Stimulated activated CD4-positive, alpha-beta T cell treated with anti-CD3 and anti-CD28 coated beads, Interleukin-12 subunit alpha, Interleukin-12 subunit beta, amount 100 ng/mL, for 48 hours (primary cell): ENCODE data around the gene WWOX.

Experiments used
- DNase-seq, 3 donors: peaks; one replicate each; pipeline ENCODE4 v3.0.0-alpha.2; 2020; ENCODE audit warnings: low read depth in 2 of 3, low spot score in 1 of 3

WWOX gene

GRCh38 chr16:78745108-78746019 is 645.9 kb downstream of the WWOX start:
- no peak for DNase-seq

DNA sequence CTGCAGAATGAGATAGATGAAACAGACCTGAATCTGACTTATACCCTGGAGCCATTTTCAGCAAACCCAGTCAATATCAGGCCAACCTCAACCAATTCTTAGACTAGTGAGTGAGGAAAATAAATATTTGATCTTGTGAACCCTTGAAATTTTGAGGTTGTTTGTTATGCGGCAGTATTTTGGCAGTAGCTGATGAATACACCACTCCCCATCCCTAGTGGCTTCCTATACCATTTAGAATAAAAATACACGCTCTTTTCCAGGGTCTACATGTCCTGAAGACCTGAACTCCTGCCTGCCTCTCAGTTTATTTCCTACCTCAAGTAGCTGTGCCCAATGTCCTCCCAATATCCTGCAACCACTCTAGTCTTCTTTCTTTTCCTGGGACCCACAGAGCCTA is 647.3 kb downstream of the WWOX start:
- DNase-seq: no peak

GRCh38 chr16:78748220-78748929 is 648.9 kb downstream of the WWOX start:
- no peak for DNase-seq

GRCh38 chr16:78749745-78750268 is 650.4 kb downstream of the WWOX start:
- DNase-seq: no peak

- DNase-seq: no peak
These were observed 651.2 kb downstream of the WWOX start for GRCh38 chr16:78750611-78751010.

DNA sequence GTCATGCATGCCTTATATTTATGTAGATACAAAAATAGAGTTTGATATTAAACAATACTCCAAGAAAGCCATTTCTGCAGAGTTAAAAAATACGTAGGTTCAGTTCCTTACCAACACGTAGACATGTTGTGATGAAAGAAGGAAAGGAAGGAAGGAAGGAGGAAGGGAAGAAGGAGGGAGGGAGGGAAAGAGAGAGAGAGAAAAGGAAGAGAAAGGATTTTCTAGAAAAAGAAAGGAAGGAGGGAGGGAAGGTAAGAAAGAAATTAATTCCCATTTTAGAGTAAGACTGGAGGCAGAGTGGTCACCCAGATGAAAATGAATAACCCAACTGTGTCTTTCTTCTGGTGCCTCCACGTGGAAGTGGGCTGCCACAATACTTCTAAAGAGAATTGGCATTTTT is 652.1 kb downstream of the WWOX start:
- no peak for DNase-seq

DNA sequence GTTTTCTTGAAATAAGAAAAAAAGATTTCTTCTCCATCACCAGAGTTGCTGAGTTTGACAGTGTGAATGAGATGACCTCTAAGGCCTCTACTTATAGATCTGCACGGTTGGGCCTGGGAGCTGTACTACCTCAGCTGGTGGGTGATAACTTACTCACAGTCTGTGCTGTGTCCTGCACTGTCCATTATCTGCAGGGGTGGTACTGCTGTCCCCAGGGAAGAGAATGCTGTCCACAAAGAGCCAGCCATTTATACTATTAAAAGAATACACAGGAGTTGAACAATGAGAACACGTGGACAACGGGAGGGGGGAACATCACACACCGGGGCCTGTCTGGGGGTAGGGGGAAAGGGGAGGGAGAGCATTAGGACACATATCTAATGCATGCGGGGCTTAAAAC is 655.3 kb downstream of the WWOX start:
- no peak for DNase-seq

DNA sequence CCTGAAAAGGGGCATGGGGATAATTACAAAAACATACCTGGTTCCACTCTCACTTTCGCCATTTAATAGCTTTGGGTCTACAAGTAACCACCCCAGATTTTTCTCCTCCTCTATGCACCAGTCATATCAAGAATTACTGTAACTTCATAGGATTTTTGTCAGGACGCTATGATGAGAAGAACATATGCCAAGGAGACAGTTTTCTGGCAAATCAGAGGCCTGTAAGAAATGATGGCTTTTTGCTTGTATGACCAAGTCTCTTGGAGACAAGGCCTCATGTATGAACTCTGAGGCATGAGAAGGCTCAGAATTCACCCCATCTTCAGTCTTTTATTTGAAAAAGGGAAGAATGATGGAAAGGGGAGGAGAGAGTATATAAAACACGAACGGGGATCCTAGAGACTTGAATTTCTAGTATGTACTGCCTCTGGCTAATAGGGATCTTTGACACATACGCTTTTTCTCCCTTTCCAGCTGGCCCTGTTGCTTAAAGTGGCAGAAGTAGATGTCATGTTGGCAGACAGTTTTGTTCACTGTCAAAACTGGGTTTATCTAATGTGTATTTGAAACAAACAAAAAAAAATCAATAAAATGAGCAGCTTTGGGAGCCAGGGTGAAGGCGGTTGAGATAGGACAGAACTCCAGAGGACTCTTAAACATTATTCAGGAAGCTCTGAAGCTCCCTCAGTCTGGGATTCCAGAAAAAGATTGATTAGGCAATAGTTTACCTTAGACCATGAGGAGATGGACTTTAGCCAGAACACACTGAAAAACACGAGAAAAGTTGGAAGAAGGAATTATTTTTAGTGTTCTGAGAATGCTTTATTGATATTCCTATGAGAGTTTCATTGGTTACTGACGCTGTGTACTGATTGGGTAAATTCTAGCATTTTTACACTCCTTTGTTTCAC is 656.6 kb downstream of the WWOX start:
- DNase-seq: no peak

DNA sequence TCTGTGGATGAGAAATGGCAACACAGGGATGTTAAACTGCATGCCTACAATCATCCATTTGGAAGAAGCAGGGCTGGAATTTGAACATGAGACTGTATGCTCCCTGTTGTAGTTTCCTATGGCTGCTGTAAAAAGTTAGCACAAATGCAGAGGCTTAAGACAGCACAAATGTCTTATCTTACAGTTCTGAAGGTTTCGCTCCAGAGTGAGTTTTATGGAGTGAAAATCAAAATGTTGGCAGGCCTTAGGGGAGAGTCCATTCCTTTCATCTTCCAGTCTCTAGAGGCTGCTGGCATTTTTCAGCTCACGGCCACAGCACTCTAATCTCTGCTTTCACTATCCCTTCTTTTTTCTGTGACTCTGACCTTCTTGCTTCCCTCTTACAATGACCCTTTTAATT is 660.1 kb downstream of the WWOX start:
- DNase-seq: no peak

GRCh38 chr16:78760611-78761010 is 661.2 kb downstream of the WWOX start:
- no peak for DNase-seq

DNA sequence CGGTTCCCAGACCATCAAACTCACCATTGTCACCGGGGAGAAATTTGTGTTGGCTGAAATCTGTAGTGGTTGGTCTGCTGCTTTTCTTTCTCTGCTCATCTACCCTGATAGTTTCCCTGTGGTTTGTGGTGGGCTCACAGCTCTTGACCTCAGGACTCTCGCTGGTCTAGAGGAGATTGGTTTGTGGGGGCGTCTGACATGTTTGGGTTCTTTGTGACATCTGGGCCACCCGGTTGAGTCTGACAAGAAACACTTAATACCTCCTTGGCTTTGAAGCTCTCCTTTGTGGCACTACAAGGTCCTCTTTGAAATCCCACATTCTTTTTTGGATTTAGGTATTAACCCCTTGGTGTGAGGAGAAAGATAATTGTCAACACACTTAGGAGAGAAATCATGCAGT is 662.0 kb downstream of the WWOX start:
- DNase-seq: no peak

GRCh38 chr16:78762222-78762621 is 662.8 kb downstream of the WWOX start:
- DNase-seq: no peak

- no peak for DNase-seq
These were observed 664.5 kb downstream of the WWOX start for GRCh38 chr16:78763821-78764440.

GRCh38 chr16:78764478-78764877 is 665.0 kb downstream of the WWOX start:
- no peak for DNase-seq

- DNase-seq: no peak
These were observed 668.8 kb downstream of the WWOX start for GRCh38 chr16:78768226-78768625.

GRCh38 chr16:78768718-78769117 is 669.3 kb downstream of the WWOX start:
- peak in 1 of 3 donors; percentile 50 for DNase-seq

DNA sequence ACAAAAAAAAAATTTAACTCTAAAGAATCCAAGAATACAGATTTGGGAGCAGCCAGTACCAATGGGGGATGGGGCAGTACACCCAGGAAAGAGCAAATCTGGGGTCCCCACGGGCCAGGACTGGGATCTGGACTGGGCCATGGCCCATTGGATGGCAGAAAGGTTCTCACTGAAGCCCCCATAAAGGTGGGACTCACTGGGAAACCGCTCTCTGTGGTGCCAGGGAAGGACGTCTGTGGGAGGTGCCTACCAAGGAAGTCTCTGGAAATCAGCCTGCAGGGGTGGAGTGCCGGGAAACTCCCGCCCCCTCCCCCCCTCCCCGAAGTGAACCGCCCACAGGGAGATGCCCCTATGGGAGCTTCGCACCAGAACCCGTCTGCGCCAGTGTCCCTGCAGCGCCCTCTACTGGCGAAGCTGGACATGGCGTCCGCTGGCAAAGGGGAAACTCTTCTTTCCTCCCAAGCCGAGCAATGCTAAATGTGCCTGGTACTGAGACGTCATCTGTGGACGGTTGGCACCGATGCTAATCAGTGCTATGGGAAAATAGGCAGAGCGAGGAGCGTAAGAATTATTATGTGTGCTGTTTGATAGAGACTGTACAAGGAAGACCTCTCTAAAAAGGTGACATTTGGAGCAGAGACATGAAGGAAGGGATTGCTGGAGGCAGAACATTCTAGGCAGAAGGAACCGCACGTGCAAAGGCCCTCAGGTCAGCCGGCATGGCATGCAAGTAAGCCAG is 671.1 kb downstream of the WWOX start:
- peak; percentile 74 to 83 (median 78) for DNase-seq

- DNase-seq: no peak
These were observed 673.8 kb downstream of the WWOX start for GRCh38 chr16:78773291-78773702.

- DNase-seq: no peak
These were observed 674.3 kb downstream of the WWOX start for GRCh38 chr16:78773706-78774105.

DNA sequence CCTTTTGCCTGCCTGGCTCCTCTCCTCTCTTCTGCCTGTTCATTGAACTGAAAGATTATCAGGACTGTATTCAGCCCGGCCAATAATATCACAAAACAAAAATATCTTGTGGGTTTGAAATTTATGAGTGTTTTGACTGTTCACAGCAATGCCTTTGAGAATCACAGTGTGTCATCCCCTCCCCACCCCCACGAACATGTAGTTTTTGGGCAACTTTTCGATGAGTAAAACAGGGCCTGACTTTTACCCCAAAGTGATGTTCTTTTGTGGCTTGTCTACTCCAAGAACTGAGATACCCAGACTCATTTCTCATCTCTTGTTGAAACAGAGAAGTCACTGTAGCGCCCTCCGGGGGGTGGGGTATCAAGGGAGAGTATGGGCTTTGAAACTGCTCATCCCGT is 675.7 kb downstream of the WWOX start:
- peak; percentile 71 to 80 (median 71) for DNase-seq
